ENCODE measurements around the gene TNFRSF12A. TPM values are rescaled to one million over a fixed set of nuclear protein-coding genes. Genes with fewer than 3 reads are reported as not detected.

TNFRSF12A gene
- total and polyA plus RNA-seq, 9 of the 15 experiments (the other 6 are each of a cell fraction or from before 2014, with no cell fraction given), result 0.41 to 61.8 (median 26.5) TPM

- TF ChIP-seq JUND (IDR thresholded peaks at IDR 0.05; ENCODE audit: borderline replicate concordance, low read depth, low read length) (no peak), JUND (tag; IDR thresholded peaks at IDR 0.05; ENCODE audit: borderline replicate concordance, low read depth, low read length) (0 out of 3 replicates have a peak, but pooled peaks have one; percentile 10), SREBF2 (CRISPR knock-in tag; IDR thresholded peaks at IDR 0.05) (no peak), MYC (IDR thresholded peaks at IDR 0.05; ENCODE audit: low read depth, low read length) (no peak), MYC (CRISPR knock-in tag; IDR thresholded peaks at IDR 0.05; ENCODE audit: borderline replicate concordance, low read depth) (no peak), TSC22D4 (tag; IDR thresholded peaks at IDR 0.05) (no peak), TCF3 (CRISPR knock-in tag; IDR thresholded peaks at IDR 0.05) (peak; percentile 71), GTF2A2 (tag; IDR thresholded peaks at IDR 0.05) (no peak), E2F5 (CRISPR knock-in tag; IDR thresholded peaks at IDR 0.05) (no peak), CREBBP (IDR thresholded peaks at IDR 0.05; ENCODE audit: low read depth, low read length) (no peak), BMI1 (IDR thresholded peaks at IDR 0.05; ENCODE audit: low read length) (no peak), ZFX (CRISPR knock-in tag; IDR thresholded peaks at IDR 0.05) (peak; percentile 30), ZNF507 (tag; conservative IDR thresholded peaks at IDR 0.05) (no peak), RBM34 (IDR thresholded peaks at IDR 0.05; ENCODE audit: borderline replicate concordance, insufficient read depth, low read length) (no peak), ZC3H8 (IDR thresholded peaks at IDR 0.05) (no peak), CBX1 (IDR thresholded peaks at IDR 0.05; ENCODE audit: low read depth) (no peak), HMGN3 (IDR thresholded peaks at IDR 0.05; ENCODE audit: borderline replicate concordance, extremely low read depth, insufficient read length, low read depth, low read length) (no peak), OTX1 (CRISPR knock-in tag; IDR thresholded peaks at IDR 0.05) (no peak), EWSR1 (IDR thresholded peaks at IDR 0.05; ENCODE audit: borderline replicate concordance, low read depth, partially characterized antibody) (no peak), CBX3 (IDR thresholded peaks at IDR 0.05; ENCODE audit: borderline replicate concordance in 1 of 2, low read length in 2 of 2) (no peak), TAF15 (IDR thresholded peaks at IDR 0.05; ENCODE audit: low read depth, low read length) (no peak), CXXC5 (CRISPR knock-in tag; IDR thresholded peaks at IDR 0.05) (no peak), RBM17 (IDR thresholded peaks at IDR 0.05; ENCODE audit: borderline replicate concordance, low read depth, low read length) (no peak)
- TF ChIP-seq, protein P1, sequence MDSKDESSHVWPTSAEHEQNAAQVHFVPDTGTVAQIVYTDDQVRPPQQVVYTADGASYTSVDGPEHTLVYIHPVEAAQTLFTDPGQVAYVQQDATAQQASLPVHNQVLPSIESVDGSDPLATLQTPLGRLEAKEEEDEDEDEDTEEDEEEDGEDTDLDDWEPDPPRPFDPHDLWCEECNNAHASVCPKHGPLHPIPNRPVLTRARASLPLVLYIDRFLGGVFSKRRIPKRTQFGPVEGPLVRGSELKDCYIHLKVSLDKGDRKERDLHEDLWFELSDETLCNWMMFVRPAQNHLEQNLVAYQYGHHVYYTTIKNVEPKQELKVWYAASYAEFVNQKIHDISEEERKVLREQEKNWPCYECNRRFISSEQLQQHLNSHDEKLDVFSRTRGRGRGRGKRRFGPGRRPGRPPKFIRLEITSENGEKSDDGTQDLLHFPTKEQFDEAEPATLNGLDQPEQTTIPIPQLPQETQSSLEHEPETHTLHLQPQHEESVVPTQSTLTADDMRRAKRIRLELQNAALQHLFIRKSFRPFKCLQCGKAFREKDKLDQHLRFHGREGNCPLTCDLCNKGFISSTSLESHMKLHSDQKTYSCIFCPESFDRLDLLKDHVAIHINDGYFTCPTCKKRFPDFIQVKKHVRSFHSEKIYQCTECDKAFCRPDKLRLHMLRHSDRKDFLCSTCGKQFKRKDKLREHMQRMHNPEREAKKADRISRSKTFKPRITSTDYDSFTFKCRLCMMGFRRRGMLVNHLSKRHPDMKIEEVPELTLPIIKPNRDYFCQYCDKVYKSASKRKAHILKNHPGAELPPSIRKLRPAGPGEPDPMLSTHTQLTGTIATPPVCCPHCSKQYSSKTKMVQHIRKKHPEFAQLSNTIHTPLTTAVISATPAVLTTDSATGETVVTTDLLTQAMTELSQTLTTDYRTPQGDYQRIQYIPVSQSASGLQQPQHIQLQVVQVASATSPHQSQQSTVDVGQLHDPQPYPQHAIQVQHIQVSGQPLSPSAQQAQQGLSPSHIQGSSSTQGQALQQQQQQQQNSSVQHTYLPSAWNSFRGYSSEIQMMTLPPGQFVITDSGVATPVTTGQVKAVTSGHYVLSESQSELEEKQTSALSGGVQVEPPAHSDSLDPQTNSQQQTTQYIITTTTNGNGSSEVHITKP (IDR thresholded peaks at IDR 0.05; ENCODE audit: partially characterized antibody), result no peak
- TF ChIP-seq, protein P2, sequence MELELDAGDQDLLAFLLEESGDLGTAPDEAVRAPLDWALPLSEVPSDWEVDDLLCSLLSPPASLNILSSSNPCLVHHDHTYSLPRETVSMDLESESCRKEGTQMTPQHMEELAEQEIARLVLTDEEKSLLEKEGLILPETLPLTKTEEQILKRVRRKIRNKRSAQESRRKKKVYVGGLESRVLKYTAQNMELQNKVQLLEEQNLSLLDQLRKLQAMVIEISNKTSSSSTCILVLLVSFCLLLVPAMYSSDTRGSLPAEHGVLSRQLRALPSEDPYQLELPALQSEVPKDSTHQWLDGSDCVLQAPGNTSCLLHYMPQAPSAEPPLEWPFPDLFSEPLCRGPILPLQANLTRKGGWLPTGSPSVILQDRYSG (tag; conservative IDR thresholded peaks at IDR 0.05; ENCODE audit: low read depth), result 0 out of 2 replicates have a peak, but pooled peaks have one; percentile 47
Observed at GRCh38 chr16:3015865-3016521, 4.2 kb upstream of the TNFRSF12A start (continued).

Measured in K562 (cell line).